ENCODE results near the gene KLHL22. TPM values are rescaled to one million over a fixed set of nuclear protein-coding genes. Genes with fewer than 3 reads are reported as not detected.

Gene KLHL22
- total RNA-seq, 4 donors from 2014 or later = 38.0 to 76.9 (median 61.0) TPM

DNA sequence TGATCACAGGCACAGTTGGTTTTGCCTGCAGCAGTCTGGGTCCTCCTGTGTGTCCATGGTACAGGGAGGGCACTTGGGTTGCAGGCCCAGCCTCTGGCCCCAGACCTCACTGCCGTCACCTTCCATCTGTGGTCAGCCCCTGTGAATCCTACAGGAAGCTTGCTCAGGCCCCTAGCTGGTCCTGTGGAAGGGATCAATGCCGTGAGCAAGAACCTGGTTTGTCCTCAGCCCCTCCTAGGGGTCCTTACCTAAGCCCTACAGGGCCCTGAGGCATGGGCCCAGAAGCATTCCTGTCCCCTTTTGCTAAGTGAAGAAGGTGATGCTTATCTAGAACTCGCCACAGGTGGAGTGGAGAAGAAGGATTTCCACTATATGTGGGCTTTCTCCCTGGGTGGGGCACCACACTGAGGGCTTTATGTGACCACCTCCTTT, 41.7 kb upstream of the KLHL22 start:
- intact Hi-C loops (cut with DNase I) = no loop called here
- Histone ChIP-seq H3K36me3 (peaks cover 7 to 8% of the 10 kb centered on the region in 2 donors), H3K4me3 (replicated peaks in 1 of 3) (no peak overlapping the region), H3K27ac (no peak overlapping the region), H3K4me1 (peaks cover 11 to 27% of the 10 kb centered on the region in 2 donors), H3K9me3 (no peaks in the 10 kb centered on the region), H3K27me3 (no peaks in the 10 kb centered on the region)
- TF ChIP-seq POLR2A (IDR thresholded peaks at IDR 0.05) = no peak
- TF ChIP-seq, protein P1, sequence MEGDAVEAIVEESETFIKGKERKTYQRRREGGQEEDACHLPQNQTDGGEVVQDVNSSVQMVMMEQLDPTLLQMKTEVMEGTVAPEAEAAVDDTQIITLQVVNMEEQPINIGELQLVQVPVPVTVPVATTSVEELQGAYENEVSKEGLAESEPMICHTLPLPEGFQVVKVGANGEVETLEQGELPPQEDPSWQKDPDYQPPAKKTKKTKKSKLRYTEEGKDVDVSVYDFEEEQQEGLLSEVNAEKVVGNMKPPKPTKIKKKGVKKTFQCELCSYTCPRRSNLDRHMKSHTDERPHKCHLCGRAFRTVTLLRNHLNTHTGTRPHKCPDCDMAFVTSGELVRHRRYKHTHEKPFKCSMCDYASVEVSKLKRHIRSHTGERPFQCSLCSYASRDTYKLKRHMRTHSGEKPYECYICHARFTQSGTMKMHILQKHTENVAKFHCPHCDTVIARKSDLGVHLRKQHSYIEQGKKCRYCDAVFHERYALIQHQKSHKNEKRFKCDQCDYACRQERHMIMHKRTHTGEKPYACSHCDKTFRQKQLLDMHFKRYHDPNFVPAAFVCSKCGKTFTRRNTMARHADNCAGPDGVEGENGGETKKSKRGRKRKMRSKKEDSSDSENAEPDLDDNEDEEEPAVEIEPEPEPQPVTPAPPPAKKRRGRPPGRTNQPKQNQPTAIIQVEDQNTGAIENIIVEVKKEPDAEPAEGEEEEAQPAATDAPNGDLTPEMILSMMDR (IDR thresholded peaks at IDR 0.05) = no peak
- WGBS, 2 donors = 86 to 100% methylated on average over 2 to 3 of the region's 3 CpGs
- DNase-seq = no peak

DNA sequence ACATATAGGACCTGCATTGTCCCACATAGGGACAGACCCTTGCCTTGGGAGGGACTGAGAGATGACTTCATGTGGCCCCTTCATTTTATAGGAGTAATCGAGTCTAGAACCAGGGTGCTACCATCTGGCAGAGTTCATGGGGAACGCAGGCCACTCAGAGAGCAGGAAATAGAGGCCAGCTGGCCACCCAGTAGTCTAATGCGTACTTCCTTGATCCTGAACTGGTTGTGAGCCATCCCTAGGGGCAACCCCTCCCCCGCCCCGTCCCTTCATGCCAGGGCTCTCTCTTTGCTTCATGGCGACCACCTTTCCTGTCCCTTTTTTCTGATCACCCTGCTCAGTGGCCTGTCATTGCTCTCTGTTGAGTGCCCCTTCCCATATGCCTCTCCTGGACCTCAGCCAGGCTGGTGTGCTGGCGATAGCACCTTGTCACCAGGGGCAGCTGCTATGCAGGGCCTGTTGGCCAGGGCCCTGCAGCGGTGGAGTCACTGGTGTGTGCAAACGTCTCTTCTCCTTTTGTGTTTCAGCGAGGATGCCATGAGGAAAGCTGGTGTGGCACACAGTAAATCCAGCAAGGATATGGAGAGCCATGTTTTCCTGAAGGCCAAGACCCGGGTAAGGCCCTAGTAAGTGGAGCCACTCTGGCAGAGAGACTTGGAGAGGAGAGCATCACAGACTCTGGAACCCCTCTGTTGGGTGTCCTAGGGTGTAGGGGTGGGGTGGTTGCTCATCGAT, 41.2 kb upstream of the KLHL22 start:
- peaks cover 16 to 33% of the 10 kb centered on the region in 2 donors for H3K4me1 ChIP-seq
- no peak overlapping the region for H3K27ac ChIP-seq
- no peaks in the 10 kb centered on the region for H3K27me3 ChIP-seq
- no peak overlapping the region for H3K4me3 ChIP-seq (replicated peaks in 1 of 3)
- 57 to 78% methylated on average over 11 to 12 of the region's 12 CpGs for WGBS, 2 donors
- DNase-seq = no peak
- H3K9me3 ChIP-seq = no peaks in the 10 kb centered on the region
- no peak for TF ChIP-seq POLR2A (IDR thresholded peaks at IDR 0.05)
- TF ChIP-seq, protein P1 (IDR thresholded peaks at IDR 0.05) = no peak
- H3K36me3 ChIP-seq = peaks cover 4 to 7% of the 10 kb centered on the region in 2 donors
- intact Hi-C loops (cut with DNase I) = no loop called here

DNA sequence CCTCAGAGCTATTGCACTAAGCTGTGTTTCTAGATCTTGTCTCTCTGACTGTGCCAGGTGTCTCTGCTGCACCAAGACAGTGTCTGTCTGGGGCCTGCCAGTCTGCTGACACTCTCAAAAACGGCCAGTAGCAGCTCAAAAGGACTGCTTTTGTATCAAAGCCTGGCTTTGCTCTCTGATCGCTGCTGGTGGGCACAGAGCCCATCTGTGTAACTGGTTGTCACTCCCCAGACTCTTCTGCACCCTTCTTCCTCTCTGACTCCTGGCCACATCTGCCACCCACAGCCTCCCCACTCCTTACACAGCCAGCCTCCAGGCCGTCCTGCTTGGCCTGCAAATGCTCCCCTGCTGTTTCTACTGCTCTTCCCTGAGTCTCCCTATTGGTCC, 38.3 kb upstream of the KLHL22 start:
- TF ChIP-seq, protein P1 (IDR thresholded peaks at IDR 0.05) = no peak
- no peak for TF ChIP-seq POLR2A (IDR thresholded peaks at IDR 0.05)
- no peak overlapping the region for H3K4me3 ChIP-seq (replicated peaks in 1 of 3)
- no peaks in the 10 kb centered on the region for H3K27me3 ChIP-seq
- intact Hi-C loops (cut with DNase I) = no loop called here
- H3K27ac ChIP-seq = no peak overlapping the region
- no peak for DNase-seq
- H3K36me3 ChIP-seq = peaks cover 2 to 4% of the 10 kb centered on the region in 2 donors
- WGBS, 2 donors = 73 to 75% methylated on average over 3 of the region's 3 CpGs
- H3K9me3 ChIP-seq = no peaks in the 10 kb centered on the region
- H3K4me1 ChIP-seq = peaks cover 34 to 52% of the 10 kb centered on the region in 2 donors

DNA sequence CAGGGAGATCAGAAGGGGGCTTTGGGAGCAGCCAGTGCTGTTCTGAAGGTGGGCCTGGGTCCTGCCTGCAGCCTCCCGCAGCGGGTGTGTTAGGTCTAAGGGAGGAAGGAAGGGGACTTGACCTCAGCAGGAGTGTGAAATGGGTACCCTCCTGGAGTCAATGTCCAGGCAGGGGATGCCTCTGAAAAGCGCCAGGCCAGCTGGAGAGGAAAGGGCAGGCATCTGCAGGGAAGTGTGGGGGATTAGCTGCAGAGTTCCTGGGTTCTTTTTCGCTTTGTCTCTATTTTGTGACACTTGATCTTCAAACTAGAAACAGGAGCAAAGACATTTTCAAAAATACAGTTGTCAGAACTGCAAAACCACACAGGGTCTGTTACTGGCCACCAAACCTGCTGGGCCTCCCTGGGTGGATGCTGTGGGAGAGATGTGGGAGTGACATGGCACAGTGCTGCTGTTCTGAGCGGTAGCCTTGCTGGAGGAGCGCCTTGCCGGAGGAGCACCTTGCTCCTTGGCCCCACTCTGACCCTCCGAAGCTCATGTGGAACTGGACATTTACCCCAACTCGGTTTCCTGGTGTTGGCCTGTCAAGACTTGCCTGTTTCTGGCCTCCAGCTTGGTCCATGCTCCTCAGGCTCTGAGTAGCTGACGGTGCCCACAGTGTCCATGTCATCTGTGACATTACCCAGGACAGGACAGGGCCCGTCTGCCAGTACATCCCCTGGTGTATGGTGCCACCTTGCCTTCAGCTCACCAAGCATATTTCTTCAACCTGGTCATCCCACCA, 37.7 kb upstream of the KLHL22 start:
- DNase-seq = no peak
- 92 to 94% methylated on average over 11 of the region's 11 CpGs for WGBS, 2 donors

More for the DNA sequence above, 37.7 kb upstream of the KLHL22 start:
- intact Hi-C loops (cut with DNase I) = no loop called here
- no peaks in the 10 kb centered on the region for H3K9me3 ChIP-seq
- H3K27me3 ChIP-seq = no peaks in the 10 kb centered on the region
- TF ChIP-seq, protein P1 (IDR thresholded peaks at IDR 0.05) = no peak
- no peak for TF ChIP-seq POLR2A (IDR thresholded peaks at IDR 0.05)
- no peak overlapping the region for H3K4me3 ChIP-seq (replicated peaks in 1 of 3)
- peak overlapping the region in 2 of 3 donors; percentile 66 to 85 for H3K27ac ChIP-seq
- H3K4me1 ChIP-seq = peaks cover 34 to 52% of the 10 kb centered on the region in 2 donors
- H3K36me3 ChIP-seq = peaks cover 0 to 8% of the 10 kb centered on the region in 2 donors
